Activated CD8-positive, alpha-beta memory T cell treated with anti-CD3 and anti-CD28 coated beads for 1 hour (primary cell): ENCODE measurements around the gene CITED2.

ENCODE experiments used
- DNase-seq, 2 donors: peaks; one replicate each; pipeline ENCODE4 v3.0.0-alpha.2; 2020; ENCODE audit warnings: low read depth in 1 of 2; ENCODE audit errors: extremely low read depth in 1 of 2

Gene CITED2

DNA sequence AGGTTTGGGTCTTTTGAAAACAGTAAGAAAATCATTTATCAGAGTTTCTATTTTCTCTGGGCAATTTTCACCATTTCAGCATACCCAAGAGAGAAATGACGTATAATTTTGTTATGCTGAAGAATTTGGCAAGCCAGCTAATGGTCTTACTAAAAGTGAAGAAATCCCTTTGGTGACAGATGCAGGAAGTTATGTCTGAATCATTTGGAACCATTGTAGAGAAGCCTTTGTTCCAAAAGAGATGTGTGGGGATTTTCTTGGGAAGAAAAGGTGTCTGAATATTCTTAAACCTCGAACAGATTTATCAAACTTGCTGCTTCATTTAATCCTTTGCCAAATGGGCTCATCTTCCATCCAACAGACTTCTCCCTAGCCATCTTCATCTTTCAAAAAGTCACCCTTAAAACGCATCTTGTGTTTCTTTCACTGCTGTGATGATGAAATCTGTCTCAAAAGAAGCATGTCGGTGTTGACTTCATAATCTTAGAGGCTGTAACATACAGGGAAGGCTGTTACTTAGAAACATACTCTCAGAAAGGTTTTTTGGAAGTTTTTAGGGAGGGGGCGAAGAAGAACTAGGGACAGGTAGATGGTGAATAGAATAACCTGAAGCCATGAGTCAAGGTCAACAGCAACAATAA, 39.5 kb downstream of the CITED2 start:
- DNase-seq, result no peak

DNA sequence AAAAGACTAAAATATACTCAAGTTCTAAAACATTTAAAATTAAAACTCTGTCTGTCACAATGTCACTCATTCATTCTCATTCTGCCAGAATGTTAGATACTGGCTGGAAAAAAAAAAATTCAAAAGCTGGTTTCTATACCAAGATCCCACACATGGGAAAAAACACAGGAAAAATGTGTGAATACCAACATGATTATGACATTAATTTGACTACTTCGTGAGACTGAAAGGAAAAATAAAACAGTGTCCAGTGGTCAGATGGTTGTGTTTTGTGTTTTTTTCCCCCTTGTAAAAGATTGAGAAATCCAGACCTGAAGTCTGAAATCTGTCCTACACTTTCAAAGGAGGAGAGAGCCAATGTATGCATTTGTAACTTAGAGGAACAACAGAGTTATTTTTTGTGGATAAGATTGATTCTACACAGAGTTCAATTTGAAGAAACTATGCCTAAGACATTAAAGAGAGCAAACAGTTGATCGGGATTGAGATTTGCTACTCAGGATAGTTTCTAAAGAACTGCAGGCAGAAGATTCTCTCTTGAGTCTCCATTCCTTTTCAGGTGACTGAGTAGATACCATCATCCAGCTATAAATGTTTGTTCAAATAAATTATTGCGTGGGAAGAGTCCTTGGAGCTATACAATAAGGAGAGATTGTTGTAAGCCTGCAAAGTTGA, 43.5 kb downstream of the CITED2 start:
- DNase-seq, result no peak

DNA sequence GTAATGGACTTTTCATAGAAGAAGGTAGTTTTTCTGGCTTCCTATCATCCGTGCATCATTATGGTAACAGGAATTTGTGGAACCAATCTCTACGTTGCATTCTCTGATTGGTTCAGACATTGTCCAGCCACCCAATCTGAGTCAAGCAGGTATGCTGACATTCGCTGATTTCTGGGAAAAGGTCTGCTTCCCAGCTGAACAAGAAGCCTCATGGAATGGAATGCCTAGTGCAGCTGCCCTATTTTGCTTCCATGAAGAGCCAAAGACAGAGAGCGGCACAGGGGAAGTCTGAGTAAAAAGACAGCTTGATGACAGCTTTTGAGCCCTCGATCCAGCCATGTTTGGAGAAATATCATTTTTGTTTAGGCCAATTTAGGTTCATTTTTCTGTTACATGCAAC, 44.1 kb downstream of the CITED2 start:
- DNase-seq, result no peak

DNA sequence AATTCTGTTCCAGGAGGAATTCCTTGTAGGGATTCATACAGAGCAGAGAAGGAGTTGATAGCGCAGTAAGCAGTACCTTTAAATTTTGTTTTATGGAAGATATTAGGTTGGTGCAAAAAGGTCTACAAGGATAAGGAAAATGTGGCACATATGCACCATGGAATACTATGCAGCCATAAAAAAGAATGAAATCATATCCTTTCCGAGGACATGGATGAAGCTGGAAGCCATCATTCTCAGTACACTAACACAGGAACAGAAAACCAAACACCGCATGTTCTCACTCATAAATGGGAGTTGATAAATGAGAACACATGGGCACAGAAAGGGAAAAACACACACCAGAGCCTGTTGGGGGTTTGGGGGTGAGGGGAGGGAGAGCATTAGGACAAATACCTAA, 45.2 kb downstream of the CITED2 start:
- DNase-seq, result no peak

DNA sequence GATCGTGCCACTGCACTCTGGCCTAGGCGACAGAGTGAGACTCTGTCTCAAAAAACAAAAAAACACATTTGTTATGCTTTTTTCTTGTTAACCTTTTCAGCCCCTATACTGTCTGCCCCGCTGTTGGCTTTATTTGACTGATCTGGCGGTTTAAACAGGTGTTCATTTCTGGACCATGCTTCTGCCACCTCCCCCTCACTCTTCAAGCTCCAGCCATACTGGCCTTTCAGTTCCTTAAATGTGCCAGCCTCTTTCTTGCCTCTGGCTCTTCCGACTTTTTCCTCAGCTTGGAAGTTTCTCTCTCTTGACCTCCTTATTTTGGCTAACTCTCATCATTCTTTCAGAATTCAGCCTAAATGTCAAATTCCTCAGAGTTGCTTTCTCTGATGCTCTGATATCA, 47.4 kb downstream of the CITED2 start:
- no peak for DNase-seq

DNA sequence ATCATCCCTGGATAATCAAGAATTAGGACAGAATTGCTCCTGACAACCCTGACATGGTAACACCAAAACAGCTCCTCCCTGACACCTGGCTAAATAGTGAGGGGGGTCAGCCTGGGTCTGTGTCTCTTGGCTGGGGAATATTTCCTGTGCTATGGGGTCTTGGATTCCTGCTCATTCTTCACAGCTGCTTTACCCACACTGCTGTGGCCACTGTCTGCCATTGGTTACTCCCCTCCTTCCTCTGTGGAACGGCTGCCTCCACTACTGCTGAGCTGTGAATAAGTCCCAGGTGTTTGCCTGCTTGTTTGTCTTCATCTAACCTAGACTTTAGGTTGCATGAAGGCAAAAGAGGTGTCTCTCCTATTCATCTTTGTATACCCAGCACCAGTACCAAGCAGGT, 48.8 kb downstream of the CITED2 start:
- DNase-seq, result no peak

DNA sequence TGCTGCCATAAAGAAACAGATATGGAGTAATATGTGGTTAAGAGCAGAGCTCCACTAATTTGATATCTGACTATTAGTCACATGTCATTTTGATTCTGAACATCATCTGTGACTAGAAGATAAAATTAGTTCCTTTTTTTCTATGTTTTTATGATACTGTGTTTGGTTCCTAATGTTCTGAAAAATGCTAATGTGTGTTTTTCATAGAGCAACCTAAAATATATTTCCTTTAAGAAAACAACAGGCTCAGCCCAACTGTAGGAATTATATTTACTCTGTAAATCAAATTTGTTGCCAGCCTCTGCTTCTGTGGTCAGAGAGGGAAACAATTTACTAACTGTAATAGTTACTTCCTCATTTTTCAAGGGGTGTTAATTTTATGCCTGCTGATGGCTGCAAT, 49.3 kb downstream of the CITED2 start:
- DNase-seq, result no peak

DNA sequence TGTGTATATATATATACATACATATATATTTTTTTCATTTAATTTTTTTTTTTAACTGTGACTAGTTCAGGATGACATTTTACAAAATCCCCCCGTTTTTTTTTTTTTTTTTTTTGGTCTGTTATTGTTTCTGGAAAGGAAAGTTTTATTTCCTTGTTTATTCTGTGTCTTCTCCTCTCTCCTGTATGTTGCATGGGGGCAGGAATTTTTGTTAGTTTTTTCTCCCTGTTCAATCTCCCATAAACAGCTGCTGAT, 50.2 kb downstream of the CITED2 start:
- no peak for DNase-seq

DNA sequence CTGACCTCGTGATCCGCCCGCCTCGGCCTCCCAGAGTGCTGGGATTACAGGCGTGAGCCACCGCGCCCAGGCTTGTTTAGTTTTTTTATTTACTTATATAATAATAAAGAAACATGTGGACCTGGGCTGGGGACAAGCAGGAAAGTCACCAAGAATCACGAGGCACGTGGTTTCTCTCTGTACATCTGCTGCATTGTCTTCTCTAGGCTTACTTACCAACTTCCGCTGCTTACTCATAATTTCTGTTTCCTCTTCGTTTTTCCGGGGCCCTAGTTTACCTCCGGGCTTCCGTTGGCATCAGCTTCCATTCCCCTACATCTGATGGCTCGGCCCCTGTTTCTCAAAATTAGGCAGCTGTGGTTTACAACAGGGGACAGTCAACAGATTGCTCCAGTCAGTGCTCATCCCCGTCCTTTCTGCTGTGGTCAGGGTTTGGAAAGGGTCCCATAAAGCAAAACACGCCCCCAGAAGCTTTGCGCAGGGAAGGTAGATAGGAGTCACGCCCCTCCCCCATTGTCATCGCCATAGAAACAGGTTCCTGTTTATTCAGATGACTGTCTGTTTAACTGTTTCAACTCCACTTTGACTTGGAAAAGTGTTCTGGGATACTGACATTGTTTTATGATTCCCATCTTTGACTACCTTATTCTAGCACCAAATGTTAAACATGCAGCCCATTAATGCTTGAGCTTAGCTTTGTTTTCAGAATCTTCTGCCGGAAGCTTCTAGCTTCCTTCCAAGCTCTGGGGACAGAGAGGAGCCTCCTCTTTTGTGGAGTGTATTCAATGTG, 50.7 kb downstream of the CITED2 start:
- DNase-seq, result peak; percentile 61 to 77
